Esophagus squamous epithelium (tissue), 5 donors: ENCODE measurements around the gene LDAF1. TPM values are rescaled to one million over a fixed set of nuclear protein-coding genes. Genes with fewer than 3 reads are reported as not detected.

Experiments
- DNase-seq: peaks from one replicate; lab custom pipeline; 2025; lab: John Stamatoyannopoulos, UW
- H3K27ac ChIP-seq, 4 donors: fragments of 200-600 bp; sonication (generic); one replicate each; pipeline ENCODE4 v1.5.1; 2016 to 2019; ENCODE audit warnings: mild to moderate bottlenecking in 1 of 4
- H3K27me3 ChIP-seq, 4 donors: fragments of 200-600 bp; sonication (generic); 1 replicate in 3 of 4; 2 replicates in 1 of 4; pipeline versions ENCODE4 v1.5.1 to v1.6.0; 2017 to 2021; ENCODE audit warnings: antibody characterized with exemption in 1 of 4
- H3K36me3 ChIP-seq, 3 donors: fragments of 200-600 bp; sonication (generic); one replicate each; pipeline ENCODE4 v1.5.1; 2016 to 2019
- H3K4me1 ChIP-seq, 3 donors: fragments of 200-600 bp; sonication (generic); one replicate each; pipeline ENCODE4 v1.5.1; 2017 to 2019
- H3K4me3 ChIP-seq, 4 donors: fragments of 200-600 bp; sonication (generic); 1 replicate in 3 of 4; 2 replicates in 1 of 4; pipeline ENCODE4 v1.5.1; 2016 to 2019; ENCODE audit warnings: mild to moderate bottlenecking in 2 of 4, moderate library complexity in 1 of 4
- H3K9me3 ChIP-seq, 3 donors: fragments of 200-600 bp; sonication (generic); one replicate each; pipeline ENCODE4 v1.5.1; 2016 to 2019
- POLR2A ChIP-seq, 4 donors: fragments of 450-650 bp; IDR thresholded peaks; one replicate each; pipeline ENCODE4 v1.6.1; 2017; ENCODE audit warnings: antibody characterized with exemption in 4 of 4, mild to moderate bottlenecking in 4 of 4, moderate library complexity in 3 of 4
- WGBS, 2 donors: methylation state at CpG; one replicate each; pipeline ENCODE4 v1.1.5; 2018; 5-methylcytosine and 5-hydroxymethylcytosine counted together
- intact Hi-C: fragments of 100-400 bp; cut with DNase I; formaldehyde crosslinking; loops from one replicate; pipeline ENCODE4 v1.15.0; 2022
- total RNA-seq, 4 donors: library from RNA; depleted of rRNA; stranded (reverse); fragments of >200 nt; gene quantifications; one replicate each; pipeline ENCODE4 v1.1.0, GENCODE V29; 2016
- TF ChIP-seq, protein P1 (sequence below), 6 experiments: fragments of 450-650 bp in 4 of 6; fragments of 200-600 bp in 2 of 6; sonication (generic) in 2 of 6; IDR thresholded peaks; one replicate each; pipeline ENCODE4 v1.5.1; 2016 to 2019; ENCODE audit warnings: antibody characterized with exemption in 6 of 6, mild to moderate bottlenecking in 4 of 6, moderate library complexity in 4 of 6
- donor health status: DM: yes; HTN: yes; CAD: no.

LDAF1 gene
- total RNA-seq, 4 donors from 2014 or later = 46.3 to 137 (median 111) TPM

DNA sequence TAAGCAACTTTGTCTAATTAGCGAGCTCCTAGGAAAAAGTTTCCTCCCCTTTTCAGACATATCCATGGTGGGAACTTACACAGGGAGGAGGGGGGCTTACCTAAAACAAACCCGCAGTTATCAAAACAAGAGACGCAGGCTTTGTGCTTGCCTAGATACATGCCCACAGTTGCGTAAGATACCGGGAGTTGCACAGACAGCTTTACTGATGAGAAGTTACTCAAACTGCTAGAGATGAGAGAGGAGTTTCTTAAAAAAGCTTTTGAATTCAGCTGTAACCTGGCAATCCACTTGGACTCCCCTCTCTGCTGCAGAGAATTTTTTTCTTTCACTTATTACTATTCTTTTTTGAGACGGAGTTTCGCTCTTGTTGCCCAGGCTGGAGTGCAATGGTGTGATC lies 59.7 kb downstream of the LDAF1 start:
- intact Hi-C loops = no loop called here
- no peak for TF ChIP-seq POLR2A (IDR thresholded peaks at IDR 0.05)
- TF ChIP-seq, protein P1, sequence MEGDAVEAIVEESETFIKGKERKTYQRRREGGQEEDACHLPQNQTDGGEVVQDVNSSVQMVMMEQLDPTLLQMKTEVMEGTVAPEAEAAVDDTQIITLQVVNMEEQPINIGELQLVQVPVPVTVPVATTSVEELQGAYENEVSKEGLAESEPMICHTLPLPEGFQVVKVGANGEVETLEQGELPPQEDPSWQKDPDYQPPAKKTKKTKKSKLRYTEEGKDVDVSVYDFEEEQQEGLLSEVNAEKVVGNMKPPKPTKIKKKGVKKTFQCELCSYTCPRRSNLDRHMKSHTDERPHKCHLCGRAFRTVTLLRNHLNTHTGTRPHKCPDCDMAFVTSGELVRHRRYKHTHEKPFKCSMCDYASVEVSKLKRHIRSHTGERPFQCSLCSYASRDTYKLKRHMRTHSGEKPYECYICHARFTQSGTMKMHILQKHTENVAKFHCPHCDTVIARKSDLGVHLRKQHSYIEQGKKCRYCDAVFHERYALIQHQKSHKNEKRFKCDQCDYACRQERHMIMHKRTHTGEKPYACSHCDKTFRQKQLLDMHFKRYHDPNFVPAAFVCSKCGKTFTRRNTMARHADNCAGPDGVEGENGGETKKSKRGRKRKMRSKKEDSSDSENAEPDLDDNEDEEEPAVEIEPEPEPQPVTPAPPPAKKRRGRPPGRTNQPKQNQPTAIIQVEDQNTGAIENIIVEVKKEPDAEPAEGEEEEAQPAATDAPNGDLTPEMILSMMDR (IDR thresholded peaks at IDR 0.05) = no peak
- 36 to 40% methylated on average over 7 of the region's 7 CpGs for WGBS, 2 donors
- H3K4me3 ChIP-seq = no peak overlapping the region
- no peaks in the 10 kb centered on the region for H3K9me3 ChIP-seq
- DNase-seq = no peak
- H3K36me3 ChIP-seq = no peaks in the 10 kb centered on the region
- H3K27me3 ChIP-seq = peaks cover 0 to 64% (median 0%) of the 10 kb centered on the region in 4 donors
- peaks cover 0 to 27% (median 0%) of the 10 kb centered on the region in 3 donors for H3K4me1 ChIP-seq
- H3K27ac ChIP-seq = no peak overlapping the region

DNA sequence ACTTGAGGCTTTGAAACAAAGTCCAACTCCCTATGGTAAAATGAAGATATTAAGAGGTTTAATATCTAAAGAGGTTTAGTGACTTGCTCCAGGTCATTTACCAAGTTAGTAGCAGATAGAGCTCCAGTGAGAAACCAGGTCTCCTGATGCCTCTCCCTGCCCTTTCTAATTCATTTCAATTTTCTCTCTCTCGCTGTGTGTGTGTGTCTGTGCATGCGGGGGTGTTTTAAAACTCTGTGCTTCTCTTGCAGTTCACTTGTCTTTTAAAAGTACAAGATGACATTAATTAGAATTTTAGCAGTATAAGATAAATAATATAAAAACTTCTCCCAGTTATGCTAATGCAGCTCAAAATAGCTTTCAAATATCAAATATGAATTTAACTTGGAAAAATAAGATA lies 61.1 kb downstream of the LDAF1 start:
- no peaks in the 10 kb centered on the region for H3K36me3 ChIP-seq
- peaks cover 0 to 69% (median 0%) of the 10 kb centered on the region in 4 donors for H3K27me3 ChIP-seq
- H3K4me1 ChIP-seq = peaks cover 0 to 27% (median 0%) of the 10 kb centered on the region in 3 donors
- H3K4me3 ChIP-seq = no peak overlapping the region
- intact Hi-C loops = no loop called here
- H3K27ac ChIP-seq = no peak overlapping the region
- 90 to 100% methylated on average over 2 of the region's 2 CpGs for WGBS, 2 donors
- no peak for DNase-seq
- no peak for TF ChIP-seq POLR2A (IDR thresholded peaks at IDR 0.05)
- TF ChIP-seq, protein P1 (IDR thresholded peaks at IDR 0.05) = no peak
- no peaks in the 10 kb centered on the region for H3K9me3 ChIP-seq

DNA sequence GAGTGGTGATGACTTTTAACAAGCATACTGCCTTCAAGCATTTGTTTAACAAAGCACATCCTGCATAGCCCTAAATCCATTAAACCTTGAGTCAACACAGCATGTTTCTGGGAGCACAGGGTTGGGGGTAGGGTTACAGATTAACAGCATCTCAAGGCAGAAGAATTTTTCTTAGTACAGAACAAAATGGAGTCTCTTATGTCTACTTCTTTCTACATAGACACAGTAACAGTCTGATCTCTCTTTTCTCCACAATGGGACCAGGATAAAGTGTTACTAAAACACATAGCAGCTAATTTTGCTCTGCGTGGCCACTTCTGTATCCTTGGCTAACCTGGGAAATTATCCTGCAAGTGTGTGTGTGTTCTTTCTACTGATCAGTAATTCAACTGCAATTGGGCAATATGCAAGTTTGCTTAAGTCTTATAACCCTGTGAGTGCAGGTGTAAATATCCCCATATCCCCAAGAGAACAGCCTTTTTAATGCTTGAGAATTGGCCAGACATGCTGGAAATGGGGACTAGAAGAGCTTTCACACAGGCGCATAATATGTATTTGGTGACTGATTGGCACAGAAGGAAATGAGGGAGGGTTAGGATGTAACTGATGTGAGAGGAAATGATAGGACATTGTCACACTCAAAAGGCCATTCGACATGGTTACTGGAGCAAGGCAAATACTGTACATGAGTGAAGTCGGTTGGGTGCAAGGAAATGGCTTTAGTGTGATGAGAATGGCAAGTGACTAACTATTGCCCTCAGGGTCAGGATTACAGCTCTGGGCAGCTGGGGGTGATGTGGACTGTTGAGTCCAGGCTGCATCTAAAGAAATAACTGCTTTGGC lies 64.2 kb downstream of the LDAF1 start:
- Histone ChIP-seq H3K36me3 (no peaks in the 10 kb centered on the region), H3K9me3 (no peaks in the 10 kb centered on the region), H3K4me1 (peaks cover 0 to 11% (median 0%) of the 10 kb centered on the region in 3 donors), H3K4me3 (no peak overlapping the region), H3K27me3 (peaks cover 0 to 72% (median 0%) of the 10 kb centered on the region in 4 donors), H3K27ac (no peak overlapping the region)
- intact Hi-C loops = no loop called here
- no peak for DNase-seq
- TF ChIP-seq, protein P1 (IDR thresholded peaks at IDR 0.05) = no peak
- TF ChIP-seq POLR2A (IDR thresholded peaks at IDR 0.05) = no peak
- WGBS, 2 donors = 63 to 65% methylated on average over 4 of the region's 4 CpGs

DNA sequence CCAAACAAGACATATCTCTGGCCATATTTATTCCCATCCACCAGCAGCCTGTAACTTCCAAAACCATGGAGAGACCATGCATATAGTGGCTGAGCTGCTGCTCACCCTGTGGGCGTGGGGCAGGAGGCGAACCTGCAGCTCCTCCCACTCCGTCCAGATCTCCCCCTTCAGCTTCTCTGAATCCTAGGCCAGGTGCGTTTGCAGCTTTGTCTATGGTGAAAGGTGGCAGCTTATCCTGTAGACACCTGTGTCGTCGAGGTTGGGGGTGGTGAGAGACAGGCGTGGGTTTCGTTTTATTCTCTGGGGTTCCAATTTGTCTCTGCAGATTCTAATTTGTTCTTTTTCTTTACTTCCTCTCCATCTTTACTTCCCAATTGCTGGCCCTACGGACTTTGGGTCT lies 65.3 kb downstream of the LDAF1 start:
- intact Hi-C loops = no loop called here
- H3K4me1 ChIP-seq = peaks cover 0 to 7% (median 0%) of the 10 kb centered on the region in 3 donors
- H3K27me3 ChIP-seq = peaks cover 0 to 72% (median 0%) of the 10 kb centered on the region in 4 donors
- H3K9me3 ChIP-seq = no peaks in the 10 kb centered on the region
- H3K4me3 ChIP-seq = no peak overlapping the region
- TF ChIP-seq POLR2A (IDR thresholded peaks at IDR 0.05) = no peak
- TF ChIP-seq, protein P1 (IDR thresholded peaks at IDR 0.05) = no peak
- no peaks in the 10 kb centered on the region for H3K36me3 ChIP-seq
- DNase-seq = no peak
- H3K27ac ChIP-seq = no peak overlapping the region
- 76 to 78% methylated on average over 8 to 9 of the region's 9 CpGs for WGBS, 2 donors

DNA sequence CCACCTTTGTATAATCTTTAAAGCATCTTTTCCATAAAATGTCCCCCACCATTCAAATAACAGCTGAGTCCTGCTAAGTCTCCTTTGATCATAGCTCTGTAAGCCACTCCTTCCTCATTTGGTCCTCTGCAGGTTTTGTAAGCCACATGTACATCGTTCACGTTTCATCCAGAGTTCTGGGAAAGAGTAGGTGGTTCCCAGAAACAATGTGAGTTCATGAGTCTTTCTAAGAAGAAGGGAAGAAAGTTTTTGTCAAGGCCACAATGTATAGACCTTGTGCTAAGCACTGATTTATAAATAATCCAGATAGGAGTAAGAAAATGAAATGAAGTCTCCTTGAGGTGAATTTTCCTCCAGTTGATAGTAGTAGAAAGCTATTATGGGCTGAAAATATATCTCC lies 66.3 kb downstream of the LDAF1 start:
- no peak for TF ChIP-seq POLR2A (IDR thresholded peaks at IDR 0.05)
- TF ChIP-seq, protein P1 (IDR thresholded peaks at IDR 0.05) = no peak
- H3K27ac ChIP-seq = no peak overlapping the region
- peaks cover 0 to 72% (median 0%) of the 10 kb centered on the region in 4 donors for H3K27me3 ChIP-seq
- no peaks in the 10 kb centered on the region for H3K9me3 ChIP-seq
- 34 to 68% methylated on average over 2 of the region's 2 CpGs for WGBS, 2 donors
- intact Hi-C loops = no loop called here
- no peak for DNase-seq
- H3K4me1 ChIP-seq = peaks cover 0 to 7% (median 0%) of the 10 kb centered on the region in 3 donors
- no peak overlapping the region for H3K4me3 ChIP-seq
- no peaks in the 10 kb centered on the region for H3K36me3 ChIP-seq
